Measurements from ENCODE around the gene RNF220. TPM values are rescaled to one million over a fixed set of nuclear protein-coding genes. Genes with fewer than 3 reads are reported as not detected.
A peak's percentile ranks its signal among the peaks of the same experiment; 100 is the strongest.

RNF220 gene
- total and polyA plus RNA-seq, 2 of the 13 experiments (the other 11 are each of a cell fraction or from before 2014, with no cell fraction given): 48.2 to 72.1 TPM

GRCh38 chr1:44701141-44701573 is 296.1 kb downstream of the RNF220 start (continued):
- no peak for TF ChIP-seq REST (IDR thresholded peaks at IDR 0.05; ENCODE audit: borderline replicate concordance in 1 of 2, low read depth in 1 of 2, low read length in 2 of 2)
- TF ChIP-seq ZNF564 (CRISPR knock-in tag; IDR thresholded peaks at IDR 0.05): 0 out of 2 replicates have a peak, but pooled peaks have one; percentile 50
- peak; percentile 74 for TF ChIP-seq FOSL2 (CRISPR knock-in tag; IDR thresholded peaks at IDR 0.05)
- no peak for TF ChIP-seq GZF1 (CRISPR knock-in tag; IDR thresholded peaks at IDR 0.05)
- TF ChIP-seq ZNF550 (CRISPR knock-in tag; IDR thresholded peaks at IDR 0.05; ENCODE audit: borderline replicate concordance): no peak
- TF ChIP-seq ZNF639 (CRISPR knock-in tag; conservative IDR thresholded peaks at IDR 0.05): no peak
- TF ChIP-seq ZNF205 (CRISPR knock-in tag; IDR thresholded peaks at IDR 0.05): peak; percentile 70; the same call in 1 of the 2 replicates
- TF ChIP-seq ZNF691 (CRISPR knock-in tag; IDR thresholded peaks at IDR 0.05; ENCODE audit: borderline replicate concordance, low read depth): no peak
- TF ChIP-seq SMARCE1 (IDR thresholded peaks at IDR 0.05; ENCODE audit: borderline replicate concordance): no peak
- TF ChIP-seq ZNF142 (CRISPR knock-in tag; IDR thresholded peaks at IDR 0.05): no peak
- TF ChIP-seq ARNT2 (CRISPR knock-in tag; IDR thresholded peaks at IDR 0.05; ENCODE audit: low read depth): no peak
- no peak for TF ChIP-seq ETV6 (CRISPR knock-in tag; conservative IDR thresholded peaks at IDR 0.05)
- no peak for TF ChIP-seq PATZ1 (CRISPR knock-in tag; IDR thresholded peaks at IDR 0.05)
- no peak for TF ChIP-seq ZNF12 (CRISPR knock-in tag; IDR thresholded peaks at IDR 0.05)
